Keratinocyte (primary cell): ENCODE results near the gene DIAPH3.

Experiments
- CTCF ChIP-seq, 3 experiments: IDR thresholded peaks in 1 of 3; conservative IDR thresholded peaks in 1 of 3; optimal IDR thresholded peaks in 1 of 3; 2 replicates in 2 of 3; 3 replicates in 1 of 3; pipeline versions ENCODE3 to v1.5.1; 2011; ENCODE audit warnings: low read length in 3 of 3, mild to moderate bottlenecking in 3 of 3, moderate library complexity in 2 of 3, control low read depth in 1 of 3, inconsistent platforms in 1 of 3; ENCODE audit not compliant: insufficient read depth in 2 of 3; ENCODE audit errors: extremely low read depth in 1 of 3
- EZH2 ChIP-seq: IDR thresholded peaks from one replicate; pipeline ENCODE4 v1.6.1; 2012; ENCODE audit warnings: inconsistent platforms, mild to moderate bottlenecking, low read length, moderate library complexity

GRCh38 chr13:60201286-60201685 is 37.6 kb upstream of the DIAPH3 start:
- no peak for TF ChIP-seq CTCF (optimal IDR thresholded peaks at IDR 0.05 in 1 of 3, IDR thresholded peaks at IDR 0.05 in 1 of 3, conservative IDR thresholded peaks at IDR 0.05 in 1 of 3; ENCODE audit: extremely low read depth in 1 of 3, insufficient read depth in 2 of 3, low read length in 3 of 3)
- no peak for TF ChIP-seq EZH2
